MCF 10A (cell line): ENCODE data around the gene MYOM3. TPM values are rescaled to one million over a fixed set of nuclear protein-coding genes. Genes with fewer than 3 reads are reported as not detected.

ENCODE experiments used
- BruUV-seq: library from RNA; stranded (reverse); fragments of 400-500 nt; replicated peaks from 2 replicates; lab custom pipeline; 2021; lab: Mats Ljungman, UMichigan
- CTCF ChIA-PET: fragments of 300-600 bp; sonication (Branson Sonifier 250); formaldehyde crosslinking; extraction: SDS; loops from one replicate; lab custom pipeline; 2021; ENCODE audit warnings: antibody characterized with exemption, inconsistent platforms; lab: Yijun Ruan, JAX
- POLR2A ChIA-PET: fragments of 300-600, 350-650 bp; sonication (Branson Sonifier 250); formaldehyde crosslinking; extraction: SDS; loops from one replicate; lab custom pipeline; 2020; ENCODE audit warnings: antibody characterized with exemption, inconsistent platforms; lab: Yijun Ruan, JAX
- DNase-seq: peaks from one replicate; pipeline ENCODE4 v3.0.0-alpha.2; 2018; ENCODE audit not compliant: unreplicated experiment
- H3K27ac Mint-ChIP-seq: one replicate; pipeline ENCODE4 v1.8.0; 2022; ENCODE audit warnings: mild to moderate bottlenecking, low read depth, mixed read lengths; ENCODE audit not compliant: unreplicated experiment
- H3K27me3 Mint-ChIP-seq: one replicate; pipeline ENCODE4 v1.8.0; 2022; ENCODE audit warnings: mixed read lengths; ENCODE audit not compliant: insufficient read depth, unreplicated experiment
- H3K36me3 Mint-ChIP-seq: one replicate; pipeline ENCODE4 v1.8.0; 2022; ENCODE audit warnings: mild to moderate bottlenecking, moderate library complexity, mixed read lengths; ENCODE audit not compliant: insufficient read depth, unreplicated experiment
- H3K4me1 Mint-ChIP-seq: one replicate; pipeline ENCODE4 v1.8.0; 2022; ENCODE audit warnings: mixed read lengths; ENCODE audit not compliant: insufficient read depth, unreplicated experiment
- H3K4me3 Mint-ChIP-seq: one replicate; pipeline ENCODE4 v1.8.0; 2022; ENCODE audit warnings: mild to moderate bottlenecking, moderate library complexity, mixed read lengths; ENCODE audit not compliant: unreplicated experiment
- H3K9me3 Mint-ChIP-seq: one replicate; pipeline ENCODE4 v1.8.0; 2022; ENCODE audit warnings: mixed read lengths; ENCODE audit not compliant: unreplicated experiment
- CTCF ChIP-seq: fragments of 200-600 bp; IDR thresholded peaks from one replicate; pipeline ENCODE4 v1.8.0; 2022; ENCODE audit warnings: antibody characterized with exemption, mild to moderate bottlenecking; ENCODE audit not compliant: unreplicated experiment
- intact Hi-C: fragments of 100-400 bp; cut with micrococcal nuclease; formaldehyde crosslinking; loops from 2 replicates; pipeline ENCODE4 v1.14.1; 2022
- total RNA-seq: library from RNA; stranded (reverse); gene quantifications from 2 replicates; pipeline ENCODE4 v1.2.3, GENCODE V29; 2022

Gene MYOM3
- total RNA-seq, 1 experiment from 2014 or later: 0.05 TPM

GRCh38 chr1:24156542-24157260, 44.8 kb upstream of the MYOM3 start:
- no peak for DNase-seq
- Mint-ChIP-seq H3K4me1 (peaks cover under 1% of the 10 kb centered on the region), H3K4me3 (no peak overlapping the region), H3K9me3 (no peaks in the 10 kb centered on the region), H3K36me3 (no peaks in the 10 kb centered on the region), H3K27me3 (no peaks in the 10 kb centered on the region), H3K27ac (no peak overlapping the region)
- intact Hi-C loops: no loop called here
- POLR2A ChIA-PET: no interaction called here
- CTCF ChIA-PET: interaction anchor here (0.6 kb wide), 1 partner anchor 42 kb away, joined by 4 read pairs; no protein-coding TSS in a partner anchor
- TF ChIP-seq CTCF: no peak
- BruUV-seq: no TSS peak

- ChIA-PET POLR2A (interaction anchor here (0.6 to 1.3 kb wide), 7 partner anchors 12 to 1931 kb away, joined by 3 to 4 read pairs (median 3); partner anchors contain the start of gene NIPAL3), CTCF (interaction anchor here (0.7 to 4.5 kb wide), 11 partner anchors 40 to 318 kb away, joined by 3 to 34 read pairs (median 3); no protein-coding TSS in a partner anchor)
- intact Hi-C loops: no loop called here
- Mint-ChIP-seq H3K4me3 (no peak overlapping the region), H3K27ac (no peak overlapping the region), H3K27me3 (no peaks in the 10 kb centered on the region), H3K36me3 (no peaks in the 10 kb centered on the region), H3K9me3 (no peaks in the 10 kb centered on the region), H3K4me1 (peaks cover 13% of the 10 kb centered on the region)
- TF ChIP-seq CTCF: no peak
- no TSS peak for BruUV-seq
- peak; percentile 35 for DNase-seq
Measured at GRCh38 chr1:24155011-24155782, 43.3 kb upstream of the MYOM3 start.

- peaks cover 20% of the 10 kb centered on the region for H3K4me1 Mint-ChIP-seq
Measured at GRCh38 chr1:24154215-24154614, 42.3 kb upstream of the MYOM3 start.

More at GRCh38 chr1:24154215-24154614, 42.3 kb upstream of the MYOM3 start:
- no TSS peak for BruUV-seq
- Mint-ChIP-seq H3K4me3 (no peak overlapping the region), H3K9me3 (no peaks in the 10 kb centered on the region), H3K27me3 (no peaks in the 10 kb centered on the region), H3K36me3 (no peaks in the 10 kb centered on the region), H3K27ac (no peak overlapping the region)
- no peak for DNase-seq
- intact Hi-C loops: no loop called here
- POLR2A ChIA-PET: interaction anchor here (0.7 to 1.3 kb wide), 4 partner anchors 11 to 261 kb away, joined by 3 to 4 read pairs (median 4); partner anchors contain the start of gene NIPAL3
- TF ChIP-seq CTCF: no peak
- CTCF ChIA-PET: interaction anchor here (0.6 to 4.5 kb wide), 10 partner anchors 39 to 682 kb away, joined by 3 to 34 read pairs (median 3); no protein-coding TSS in a partner anchor
